IPS-15b (cell line): ENCODE data around the gene MLF2.
A peak's percentile ranks its signal among the peaks of the same experiment; 100 is the strongest.

Experiments used
- H3K27me3 ChIP-seq: one replicate; pipeline ENCODE4 v1.6.1; 2013; ENCODE audit warnings: low read length; ENCODE audit not compliant: control insufficient read depth, insufficient read depth
- H3K36me3 ChIP-seq: one replicate; pipeline ENCODE4 v1.6.1; 2013; ENCODE audit warnings: low read length; ENCODE audit not compliant: control insufficient read depth, insufficient read depth
- H3K4me1 ChIP-seq: one replicate; pipeline ENCODE4 v1.6.1; 2013; ENCODE audit warnings: mild to moderate bottlenecking, low read length; ENCODE audit not compliant: control insufficient read depth, insufficient read depth
- H3K4me3 ChIP-seq: one replicate; pipeline ENCODE4 v1.5.1; 2013; ENCODE audit warnings: low read depth, low read length
- H3K9ac ChIP-seq: one replicate; pipeline ENCODE4 v1.6.1; 2013; ENCODE audit warnings: low read depth, mild to moderate bottlenecking, low read length
- H3K9me3 ChIP-seq: one replicate; pipeline ENCODE4 v1.6.1; 2013; ENCODE audit warnings: mild to moderate bottlenecking, low read length; ENCODE audit not compliant: control insufficient read depth, insufficient read depth

Gene MLF2

DNA sequence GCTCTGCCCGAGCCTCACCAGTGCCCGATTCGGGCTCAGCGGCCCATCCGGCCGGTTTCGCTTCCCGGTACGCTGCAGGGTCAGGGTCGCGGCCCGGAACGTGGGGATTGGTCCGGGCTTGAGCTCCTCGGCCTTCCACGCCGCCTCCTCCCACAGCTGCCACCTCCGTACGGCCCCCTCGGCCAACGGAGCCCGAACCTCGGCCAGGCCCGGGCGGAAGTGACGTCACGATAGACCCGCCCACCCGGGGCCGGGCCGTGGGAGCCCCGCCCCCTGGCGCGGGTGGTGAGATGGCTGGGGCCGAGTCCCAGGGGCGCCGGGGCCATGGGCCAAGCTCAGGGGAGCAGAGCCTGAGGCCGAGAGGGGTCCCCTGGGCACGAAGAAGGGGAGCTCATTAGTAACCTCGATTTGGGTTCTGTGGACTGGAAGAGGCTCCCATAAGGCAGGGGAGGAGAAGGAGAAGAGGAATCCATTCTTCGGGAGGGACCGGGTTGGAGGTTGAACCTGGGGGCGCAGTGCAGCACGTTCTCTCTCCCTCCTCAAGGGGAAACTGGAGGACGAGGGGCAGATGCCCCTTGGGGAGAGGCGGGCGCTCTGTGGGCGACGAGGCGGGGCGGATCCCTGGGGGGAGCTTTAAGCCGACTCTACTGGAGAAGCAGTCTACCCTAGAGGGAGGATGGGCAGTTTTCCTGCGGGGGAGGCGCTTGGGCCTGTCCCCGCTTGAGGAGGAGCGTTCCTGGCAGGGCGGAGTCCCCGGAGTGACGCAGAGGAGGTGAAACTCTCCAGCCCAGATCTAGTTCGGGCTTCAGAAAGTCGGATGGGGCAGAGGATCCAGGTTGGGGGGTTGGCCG lies at the start of gene MLF2:
Gene MLF2 (minus strand): TSS at position 221 of the 851 bp plus-strand sequence. CDS start 807 bp downstream, outside the sequence.
- peak within 1 kb of the TSS; percentile 92 for H3K9ac ChIP-seq
- H3K9me3 ChIP-seq = no peaks in the 10 kb centered on the region
- H3K4me3 ChIP-seq = peak within 1 kb of the TSS; percentile 83
- no peaks in the 10 kb centered on the region for H3K27me3 ChIP-seq
- H3K36me3 ChIP-seq = peaks cover 37% of the 10 kb centered on the region
- peaks cover 7% of the 10 kb centered on the region for H3K4me1 ChIP-seq

DNA sequence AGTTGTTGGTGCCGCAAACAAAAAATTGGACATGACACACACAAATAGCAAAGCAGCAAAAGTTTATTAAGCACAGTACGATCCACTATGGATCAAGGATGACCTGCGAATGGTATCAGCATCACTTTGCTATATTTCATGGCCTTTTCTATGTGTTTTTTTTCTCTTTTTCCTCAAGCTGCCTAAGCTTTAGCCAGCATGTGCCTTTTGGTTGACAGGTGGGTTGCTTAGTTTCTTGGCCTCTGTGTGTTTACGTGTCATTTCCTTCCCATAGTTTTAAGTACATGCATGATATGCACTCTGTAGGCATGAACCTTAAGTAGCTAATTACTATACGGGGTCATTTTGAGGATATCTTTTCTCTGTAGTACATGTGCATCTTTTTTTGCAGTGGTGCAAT lies 46.2 kb upstream of the MLF2 start:
- H3K27me3 ChIP-seq = no peaks in the 10 kb centered on the region

GRCh38 chr12:6796576-6796975 lies 43.6 kb upstream of the MLF2 start:
- no peaks in the 10 kb centered on the region for H3K4me1 ChIP-seq

More for the DNA sequence above, 46.2 kb upstream of the MLF2 start:
- H3K9me3 ChIP-seq = no peaks in the 10 kb centered on the region
- no peak overlapping the region for H3K9ac ChIP-seq
- no peaks in the 10 kb centered on the region for H3K36me3 ChIP-seq
- H3K4me1 ChIP-seq = no peaks in the 10 kb centered on the region
- H3K4me3 ChIP-seq = no peak overlapping the region

GRCh38 chr12:6795088-6795487 lies 42.1 kb upstream of the MLF2 start:
- Histone ChIP-seq H3K36me3 (no peaks in the 10 kb centered on the region), H3K9ac (no peak overlapping the region), H3K4me1 (no peaks in the 10 kb centered on the region), H3K4me3 (no peak overlapping the region), H3K27me3 (peaks cover 2% of the 10 kb centered on the region), H3K9me3 (no peaks in the 10 kb centered on the region)

More at GRCh38 chr12:6796576-6796975, 43.6 kb upstream of the MLF2 start:
- H3K4me3 ChIP-seq = no peak overlapping the region
- H3K36me3 ChIP-seq = no peaks in the 10 kb centered on the region
- no peak overlapping the region for H3K9ac ChIP-seq
- no peaks in the 10 kb centered on the region for H3K9me3 ChIP-seq
- peaks cover 2% of the 10 kb centered on the region for H3K27me3 ChIP-seq

DNA sequence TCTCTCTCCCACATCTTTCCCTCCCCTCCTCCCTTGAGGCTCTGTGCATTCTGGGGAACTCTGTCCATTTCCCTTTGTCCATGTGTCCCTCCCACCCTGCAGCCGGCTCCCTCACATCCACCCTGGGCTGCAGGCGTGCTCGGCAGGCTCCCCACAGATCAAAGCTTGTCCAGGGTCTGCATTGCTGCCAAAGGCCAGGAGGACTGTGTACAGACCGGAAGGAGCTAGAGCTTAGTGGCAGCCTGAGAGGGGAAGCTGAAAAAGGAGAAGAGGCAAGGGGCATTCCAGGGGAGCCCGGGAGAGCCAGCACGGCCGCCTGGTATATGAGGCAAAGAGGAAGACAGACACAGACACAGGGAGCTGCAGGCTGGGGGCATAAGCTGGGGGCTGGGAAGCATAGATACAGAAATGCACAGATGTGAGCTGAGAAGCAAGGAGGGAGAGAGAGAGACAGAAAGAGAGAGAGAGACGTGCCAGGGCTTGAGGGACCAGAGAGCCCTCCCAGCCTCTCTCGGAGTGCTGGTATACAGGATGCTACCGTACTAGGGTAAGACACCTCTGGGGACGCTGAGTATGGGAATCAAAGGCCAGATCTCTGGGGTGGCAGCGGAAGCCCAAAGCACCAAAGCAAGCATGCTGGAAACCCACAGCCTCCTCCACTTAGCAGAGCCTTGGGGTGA lies 39.7 kb upstream of the MLF2 start:
- no peaks in the 10 kb centered on the region for H3K9me3 ChIP-seq
- no peaks in the 10 kb centered on the region for H3K36me3 ChIP-seq
- H3K4me1 ChIP-seq = peaks cover 7% of the 10 kb centered on the region
- H3K27me3 ChIP-seq = peaks cover 2% of the 10 kb centered on the region
- no peak overlapping the region for H3K4me3 ChIP-seq
- no peak overlapping the region for H3K9ac ChIP-seq

DNA sequence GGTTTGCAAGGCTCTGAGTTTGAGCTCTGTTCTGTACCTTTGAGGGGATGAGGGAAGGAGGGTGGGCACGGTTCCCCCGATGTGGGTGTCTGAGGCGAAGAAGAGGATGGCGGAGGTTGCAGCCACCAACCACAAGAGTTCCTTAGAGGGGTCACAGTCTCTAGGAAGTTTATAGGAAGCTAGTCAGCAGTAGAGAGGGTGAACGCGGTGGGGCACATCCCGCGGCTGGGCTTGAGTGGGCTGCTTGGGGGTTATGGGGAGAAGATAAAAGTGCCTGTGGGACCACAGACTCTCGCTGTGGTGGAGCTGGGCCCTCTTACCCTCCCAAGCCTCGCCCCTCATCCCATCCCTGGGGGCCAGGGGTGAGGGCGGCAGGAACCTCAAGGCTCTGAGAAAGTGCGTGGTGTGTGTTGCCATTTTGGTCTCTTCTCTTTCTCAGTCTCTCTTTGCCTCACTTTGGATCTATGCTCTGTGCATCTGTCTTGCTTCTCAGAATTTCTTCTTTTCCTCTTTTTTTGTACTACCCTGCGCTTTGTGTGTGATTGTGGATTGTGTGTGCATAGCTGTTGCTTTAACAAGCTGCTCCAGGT lies 39.1 kb upstream of the MLF2 start:
- H3K9me3 ChIP-seq = no peaks in the 10 kb centered on the region
- H3K4me3 ChIP-seq = no peak overlapping the region
- H3K9ac ChIP-seq = no peak overlapping the region
- H3K27me3 ChIP-seq = peaks cover 2% of the 10 kb centered on the region
- peaks cover 11% of the 10 kb centered on the region for H3K4me1 ChIP-seq
- H3K36me3 ChIP-seq = no peaks in the 10 kb centered on the region

DNA sequence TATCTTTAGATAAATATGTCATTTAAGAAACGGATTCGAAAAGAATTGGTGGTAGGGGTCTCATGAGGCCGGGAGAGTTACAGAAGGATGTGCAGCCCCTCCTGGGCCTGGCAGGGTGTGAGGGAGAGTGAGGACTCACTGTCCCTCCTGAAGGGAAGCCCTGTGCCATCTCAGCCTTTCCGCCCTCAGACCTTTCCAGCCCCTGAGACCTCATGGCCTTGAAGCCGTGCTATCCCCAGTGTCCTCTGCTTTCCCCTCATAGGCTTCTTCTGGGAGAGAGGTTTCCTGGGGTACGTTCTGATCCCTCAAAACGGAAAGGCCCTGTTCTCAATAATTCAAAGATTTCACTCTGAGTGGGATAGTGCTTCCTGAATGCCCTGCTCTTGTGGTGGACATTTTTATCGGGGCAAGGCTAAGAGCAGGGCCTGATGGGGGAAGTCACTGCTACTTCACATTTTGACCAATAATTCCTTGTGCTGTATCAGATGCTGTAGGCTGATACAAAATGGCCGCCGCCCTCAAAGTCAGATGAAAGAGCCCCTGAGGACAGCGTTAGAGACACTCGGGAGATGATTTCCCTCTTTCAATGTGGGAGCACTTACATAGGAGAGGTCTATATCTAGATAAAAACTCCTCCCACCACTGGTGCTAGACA lies 37.7 kb upstream of the MLF2 start:
- H3K9ac ChIP-seq = no peak overlapping the region
- H3K9me3 ChIP-seq = no peaks in the 10 kb centered on the region
- peaks cover 16% of the 10 kb centered on the region for H3K4me1 ChIP-seq
- no peaks in the 10 kb centered on the region for H3K36me3 ChIP-seq
- H3K27me3 ChIP-seq = peaks cover 2% of the 10 kb centered on the region
- H3K4me3 ChIP-seq = no peak overlapping the region

DNA sequence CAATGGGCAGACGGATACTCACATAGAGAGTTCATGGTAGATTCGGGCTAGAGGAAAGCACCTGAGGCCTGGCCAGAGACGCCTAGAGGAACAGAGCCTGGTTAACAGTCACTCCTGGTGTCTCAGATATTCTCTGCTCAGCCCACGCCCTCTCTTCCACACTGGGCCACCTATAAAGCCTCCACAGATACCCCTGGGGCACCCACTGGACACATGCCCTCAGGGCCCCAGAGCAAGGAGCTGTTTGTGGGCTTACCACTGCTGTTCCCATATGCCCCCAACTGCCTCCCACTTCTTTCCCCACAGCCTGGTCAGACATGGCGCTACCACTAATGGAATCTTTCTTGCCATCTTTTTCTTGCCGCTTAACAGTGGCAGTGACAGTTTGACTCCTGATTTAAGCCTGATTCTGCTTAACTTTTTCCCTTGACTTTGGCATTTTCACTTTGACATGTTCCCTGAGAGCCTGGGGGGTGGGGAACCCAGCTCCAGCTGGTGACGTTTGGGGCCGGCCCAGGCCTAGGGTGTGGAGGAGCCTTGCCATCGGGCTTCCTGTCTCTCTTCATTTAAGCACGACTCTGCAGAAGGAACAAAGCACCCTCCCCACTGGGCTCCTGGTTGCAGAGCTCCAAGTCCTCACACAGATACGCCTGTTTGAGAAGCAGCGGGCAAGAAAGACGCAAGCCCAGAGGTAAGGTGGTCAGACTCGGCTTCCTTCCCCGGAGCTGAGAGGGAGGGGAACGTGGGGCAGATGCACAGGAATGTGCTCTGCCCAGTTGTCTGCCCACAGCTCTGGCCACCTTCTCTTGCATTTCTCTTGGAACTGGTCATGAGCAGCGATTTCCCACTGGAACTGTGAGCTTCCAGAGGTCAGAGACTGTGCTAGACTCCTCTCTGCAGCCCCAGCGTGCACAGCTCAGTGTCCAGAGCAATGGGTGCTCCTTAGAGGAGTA lies 36.3 kb upstream of the MLF2 start, which contains the start of gene CD4:
Gene CD4 (plus strand): TSS at position 557 of the 953 bp plus-strand sequence. CDS start 10,611 bp downstream, outside the sequence.
- Histone ChIP-seq H3K4me1 (peaks cover 16% of the 10 kb centered on the region), H3K9me3 (no peaks in the 10 kb centered on the region), H3K27me3 (peaks cover 2% of the 10 kb centered on the region), H3K4me3 (no peak within 1 kb of the TSS), H3K9ac (peak within 1 kb of the TSS; percentile 47), H3K36me3 (no peaks in the 10 kb centered on the region)

DNA sequence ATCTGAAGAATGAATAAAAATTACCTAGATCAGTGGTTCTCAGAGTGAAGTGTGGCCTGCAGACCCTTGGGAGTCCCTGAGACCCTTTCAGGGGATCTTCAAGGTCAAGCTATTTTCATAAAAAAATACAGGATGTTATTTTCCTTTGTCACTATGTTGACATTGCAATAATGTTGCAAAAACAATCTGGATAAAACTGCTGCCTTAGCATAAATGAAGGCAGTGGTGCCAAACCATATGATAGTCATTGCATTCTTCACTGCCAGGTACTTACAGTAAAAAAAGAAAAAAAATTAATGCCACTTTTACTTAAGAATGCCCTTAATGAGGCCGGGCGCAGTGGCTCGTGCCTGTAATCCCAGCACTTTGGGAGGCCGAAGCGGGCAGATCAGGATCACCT lies 34.4 kb upstream of the MLF2 start:
- Histone ChIP-seq H3K36me3 (no peaks in the 10 kb centered on the region), H3K4me1 (peaks cover 16% of the 10 kb centered on the region), H3K9ac (no peak overlapping the region), H3K4me3 (no peak overlapping the region), H3K27me3 (no peaks in the 10 kb centered on the region), H3K9me3 (no peaks in the 10 kb centered on the region)

DNA sequence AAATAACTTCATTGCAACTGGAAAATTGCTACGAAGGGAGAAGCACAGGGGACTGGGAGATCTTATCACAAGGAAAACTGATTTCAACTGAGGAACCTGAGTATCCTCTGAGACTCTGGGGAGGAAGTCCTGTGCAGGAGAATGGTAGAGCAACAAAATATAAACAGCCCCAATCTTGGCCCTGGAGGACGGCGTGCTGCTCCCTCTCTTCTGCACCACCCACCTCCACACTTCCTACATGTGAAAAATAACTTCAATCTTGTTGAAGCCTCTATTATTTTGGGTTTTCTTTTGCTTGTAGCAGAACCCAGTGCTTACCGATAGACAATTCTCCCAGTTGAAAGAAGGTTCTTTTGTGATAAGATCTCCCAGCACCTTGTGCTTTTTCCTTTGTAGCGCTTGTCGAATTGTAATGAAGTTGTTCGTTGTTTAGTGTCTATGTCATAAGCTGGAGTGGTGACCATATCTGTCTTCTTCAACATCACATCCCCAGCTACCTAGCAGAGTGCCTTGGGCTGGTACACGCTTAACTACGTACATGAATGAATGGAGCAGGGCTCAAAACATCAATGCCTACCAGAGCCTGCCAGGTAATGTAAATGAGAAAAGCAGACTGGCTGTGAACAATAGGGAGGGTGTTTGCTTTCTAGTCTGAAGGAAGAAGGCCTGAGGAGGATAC lies 33.6 kb upstream of the MLF2 start:
- Histone ChIP-seq H3K4me1 (peaks cover 16% of the 10 kb centered on the region), H3K9me3 (no peaks in the 10 kb centered on the region), H3K4me3 (no peak overlapping the region), H3K9ac (no peak overlapping the region), H3K27me3 (no peaks in the 10 kb centered on the region), H3K36me3 (no peaks in the 10 kb centered on the region)
